ENCODE data around the gene L3MBTL2. TPM values are rescaled to one million over a fixed set of nuclear protein-coding genes. Genes with fewer than 3 reads are reported as not detected.

L3MBTL2 gene
- total and polyA plus RNA-seq, 10 of the 15 experiments (the other 5 are each of a cell fraction or from before 2014, with no cell fraction given), result 13.2 to 37.6 (median 28.2) TPM

DNA sequence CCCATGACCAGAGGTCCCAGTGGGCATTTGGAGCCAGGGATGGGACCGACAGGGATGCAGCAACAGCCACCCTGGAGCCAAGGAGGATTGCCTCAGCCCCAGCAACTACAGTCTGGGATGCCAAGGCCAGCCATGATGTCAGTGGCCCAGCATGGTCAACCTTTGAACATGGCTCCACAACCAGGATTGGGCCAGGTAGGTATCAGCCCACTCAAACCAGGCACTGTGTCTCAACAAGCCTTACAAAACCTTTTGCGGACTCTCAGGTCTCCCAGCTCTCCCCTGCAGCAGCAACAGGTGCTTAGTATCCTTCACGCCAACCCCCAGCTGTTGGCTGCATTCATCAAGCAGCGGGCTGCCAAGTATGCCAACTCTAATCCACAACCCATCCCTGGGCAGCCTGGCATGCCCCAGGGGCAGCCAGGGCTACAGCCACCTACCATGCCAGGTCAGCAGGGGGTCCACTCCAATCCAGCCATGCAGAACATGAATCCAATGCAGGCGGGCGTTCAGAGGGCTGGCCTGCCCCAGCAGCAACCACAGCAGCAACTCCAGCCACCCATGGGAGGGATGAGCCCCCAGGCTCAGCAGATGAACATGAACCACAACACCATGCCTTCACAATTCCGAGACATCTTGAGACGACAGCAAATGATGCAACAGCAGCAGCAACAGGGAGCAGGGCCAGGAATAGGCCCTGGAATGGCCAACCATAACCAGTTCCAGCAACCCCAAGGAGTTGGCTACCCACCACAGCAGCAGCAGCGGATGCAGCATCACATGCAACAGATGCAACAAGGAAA, 27.3 kb upstream of the L3MBTL2 start:
- TF ChIP-seq POLR2A (IDR thresholded peaks at IDR 0.05; ENCODE audit: low read depth, low read length) (peak; percentile 57), RELB (IDR thresholded peaks at IDR 0.05; ENCODE audit: low read depth) (no peak)
- FAIRE-seq (no peak), ATAC-seq (no peak), DNase-seq (ENCODE audit: low read depth, low spot score) (no peak)
- no peaks in the 10 kb centered on the region for H3K9me3 ChIP-seq (replicated peaks; ENCODE audit: control insufficient read depth, insufficient read depth, low read length)
- ChIA-PET RAD21 (ENCODE audit: unreplicated experiment) (no interaction called here), CTCF (no interaction called here), SMC1A (ENCODE audit: uncharacterized antibody, unreplicated experiment) (no interaction called here), POLR2A (no interaction called here)
- H2AFZ ChIP-seq (ENCODE audit: control insufficient read depth, low read depth, low read length), result no peak overlapping the region
- in situ Hi-C loops (cut with MboI) (no loop called here), intact Hi-C loops (cut with micrococcal nuclease; ENCODE audit: unreplicated experiment) (no loop called here)
- no peak overlapping the region for H3K27ac ChIP-seq (ENCODE audit: control insufficient read depth, insufficient read depth)
- H3K4me2 ChIP-seq (ENCODE audit: control insufficient read depth, insufficient read depth), result no peak overlapping the region
- no peaks in the 10 kb centered on the region for H3K79me2 ChIP-seq (ENCODE audit: control insufficient read depth, insufficient read depth, low read length)
- peaks cover 31 to 40% of the 10 kb centered on the region in 2 experiments; a peak in 3 of 4 replicates for H3K36me3 ChIP-seq (ENCODE audit: control insufficient read depth in 2 of 2, insufficient read depth in 2 of 2, low read length in 1 of 2)
- no peaks in the 10 kb centered on the region for H4K20me1 ChIP-seq (ENCODE audit: control insufficient read depth, insufficient read depth)
- no peaks in the 10 kb centered on the region for H3K4me1 ChIP-seq (ENCODE audit: control insufficient read depth, insufficient read depth, low read length)
- no peak overlapping the region for H3K9ac ChIP-seq (ENCODE audit: control insufficient read depth, insufficient read depth, low read length)
- H3K4me3 ChIP-seq, result no peak overlapping the region
- H3K27me3 ChIP-seq (replicated peaks in 1 of 2; ENCODE audit: control insufficient read depth in 2 of 2, insufficient read depth in 2 of 2, low read length in 1 of 2), result no peaks in the 10 kb centered on the region
- WGBS (ENCODE audit: insufficient coverage, insufficient replicate concordance, low lambda C conversion rate, missing lambda C conversion rate), result 100% methylated on average over 8 of the region's 9 CpGs
- BruUV-seq (replicated peaks), result TSS peak; percentile 13

DNA sequence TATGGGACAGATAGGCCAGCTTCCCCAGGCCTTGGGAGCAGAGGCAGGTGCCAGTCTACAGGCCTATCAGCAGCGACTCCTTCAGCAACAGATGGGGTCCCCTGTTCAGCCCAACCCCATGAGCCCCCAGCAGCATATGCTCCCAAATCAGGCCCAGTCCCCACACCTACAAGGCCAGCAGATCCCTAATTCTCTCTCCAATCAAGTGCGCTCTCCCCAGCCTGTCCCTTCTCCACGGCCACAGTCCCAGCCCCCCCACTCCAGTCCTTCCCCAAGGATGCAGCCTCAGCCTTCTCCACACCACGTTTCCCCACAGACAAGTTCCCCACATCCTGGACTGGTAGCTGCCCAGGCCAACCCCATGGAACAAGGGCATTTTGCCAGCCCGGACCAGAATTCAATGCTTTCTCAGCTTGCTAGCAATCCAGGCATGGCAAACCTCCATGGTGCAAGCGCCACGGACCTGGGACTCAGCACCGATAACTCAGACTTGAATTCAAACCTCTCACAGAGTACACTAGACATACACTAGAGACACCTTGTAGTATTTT, 26.6 kb upstream of the L3MBTL2 start:
- Histone ChIP-seq H3K4me3 (no peak overlapping the region), H3K79me2 (ENCODE audit: control insufficient read depth, insufficient read depth, low read length) (no peaks in the 10 kb centered on the region), H3K27me3 (replicated peaks in 1 of 2; ENCODE audit: control insufficient read depth in 2 of 2, insufficient read depth in 2 of 2, low read length in 1 of 2) (no peaks in the 10 kb centered on the region), H3K36me3 (ENCODE audit: control insufficient read depth in 2 of 2, insufficient read depth in 2 of 2, low read length in 1 of 2) (peaks cover 31 to 33% of the 10 kb centered on the region in 2 experiments; a peak in 3 of 4 replicates), H3K9ac (ENCODE audit: control insufficient read depth, insufficient read depth, low read length) (no peak overlapping the region), H3K9me3 (replicated peaks; ENCODE audit: control insufficient read depth, insufficient read depth, low read length) (no peaks in the 10 kb centered on the region), H4K20me1 (ENCODE audit: control insufficient read depth, insufficient read depth) (no peaks in the 10 kb centered on the region), H2AFZ (ENCODE audit: control insufficient read depth, low read depth, low read length) (no peak overlapping the region), H3K4me1 (ENCODE audit: control insufficient read depth, insufficient read depth, low read length) (no peaks in the 10 kb centered on the region), H3K27ac (ENCODE audit: control insufficient read depth, insufficient read depth) (no peak overlapping the region), H3K4me2 (ENCODE audit: control insufficient read depth, insufficient read depth) (no peak overlapping the region)
- ChIA-PET CTCF (no interaction called here), SMC1A (ENCODE audit: uncharacterized antibody, unreplicated experiment) (no interaction called here), POLR2A (no interaction called here), RAD21 (ENCODE audit: unreplicated experiment) (no interaction called here)
- no TSS peak for BruUV-seq (replicated peaks)
- intact Hi-C loops (cut with micrococcal nuclease; ENCODE audit: unreplicated experiment), result no loop called here
- over 99% methylated on average over 8 of the region's 8 CpGs for WGBS (ENCODE audit: insufficient coverage, insufficient replicate concordance, low lambda C conversion rate, missing lambda C conversion rate)
- FAIRE-seq (no peak), ATAC-seq (no peak), DNase-seq (ENCODE audit: low read depth, low spot score) (no peak)
- in situ Hi-C loops (cut with MboI), result no loop called here
- no peak for TF ChIP-seq MXI1 (IDR thresholded peaks at IDR 0.05; ENCODE audit: low read depth, low read length)
- no peak for TF ChIP-seq IRF4 (IDR thresholded peaks at IDR 0.05; ENCODE audit: low read depth, low read length)
- TF ChIP-seq, protein P1, sequence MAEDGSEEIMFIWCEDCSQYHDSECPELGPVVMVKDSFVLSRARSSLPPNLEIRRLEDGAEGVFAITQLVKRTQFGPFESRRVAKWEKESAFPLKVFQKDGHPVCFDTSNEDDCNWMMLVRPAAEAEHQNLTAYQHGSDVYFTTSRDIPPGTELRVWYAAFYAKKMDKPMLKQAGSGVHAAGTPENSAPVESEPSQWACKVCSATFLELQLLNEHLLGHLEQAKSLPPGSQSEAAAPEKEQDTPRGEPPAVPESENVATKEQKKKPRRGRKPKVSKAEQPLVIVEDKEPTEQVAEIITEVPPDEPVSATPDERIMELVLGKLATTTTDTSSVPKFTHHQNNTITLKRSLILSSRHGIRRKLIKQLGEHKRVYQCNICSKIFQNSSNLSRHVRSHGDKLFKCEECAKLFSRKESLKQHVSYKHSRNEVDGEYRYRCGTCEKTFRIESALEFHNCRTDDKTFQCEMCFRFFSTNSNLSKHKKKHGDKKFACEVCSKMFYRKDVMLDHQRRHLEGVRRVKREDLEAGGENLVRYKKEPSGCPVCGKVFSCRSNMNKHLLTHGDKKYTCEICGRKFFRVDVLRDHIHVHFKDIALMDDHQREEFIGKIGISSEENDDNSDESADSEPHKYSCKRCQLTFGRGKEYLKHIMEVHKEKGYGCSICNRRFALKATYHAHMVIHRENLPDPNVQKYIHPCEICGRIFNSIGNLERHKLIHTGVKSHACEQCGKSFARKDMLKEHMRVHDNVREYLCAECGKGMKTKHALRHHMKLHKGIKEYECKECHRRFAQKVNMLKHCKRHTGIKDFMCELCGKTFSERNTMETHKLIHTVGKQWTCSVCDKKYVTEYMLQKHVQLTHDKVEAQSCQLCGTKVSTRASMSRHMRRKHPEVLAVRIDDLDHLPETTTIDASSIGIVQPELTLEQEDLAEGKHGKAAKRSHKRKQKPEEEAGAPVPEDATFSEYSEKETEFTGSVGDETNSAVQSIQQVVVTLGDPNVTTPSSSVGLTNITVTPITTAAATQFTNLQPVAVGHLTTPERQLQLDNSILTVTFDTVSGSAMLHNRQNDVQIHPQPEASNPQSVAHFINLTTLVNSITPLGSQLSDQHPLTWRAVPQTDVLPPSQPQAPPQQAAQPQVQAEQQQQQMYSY (CRISPR knock-in tag; IDR thresholded peaks at IDR 0.05), result no peak
- no peak for TF ChIP-seq MAX (IDR thresholded peaks at IDR 0.05; ENCODE audit: low read depth, low read length)

All from GM12878 (cell line).